Neural cell (in vitro differentiated cells): Measurements from ENCODE around the gene EFNA4. TPM values are rescaled to one million over a fixed set of nuclear protein-coding genes. Genes with fewer than 3 reads are reported as not detected.

ENCODE experiments used
- H2AFZ ChIP-seq: fragments of 200-600, 300-800 bp; sonication (generic), shearing (Covaris generic); 2 replicates; pipeline ENCODE4 v1.6.0; 2014; ENCODE audit warnings: low read depth, mild to moderate bottlenecking, antibody characterized with exemption, low read length, moderate library complexity
- H3F3A ChIP-seq: fragments of 200-600 bp; shearing (Covaris generic); 2 replicates; pipeline ENCODE4 v1.6.1; 2016; ENCODE audit warnings: mild to moderate bottlenecking, moderate library complexity, mixed read lengths, antibody characterized with exemption, low read length; ENCODE audit not compliant: insufficient read depth, poor library complexity, severe bottlenecking
- H3K27ac ChIP-seq: fragments of 200-600, 300-800 bp; sonication (generic), shearing (Covaris generic); 2 replicates; pipeline ENCODE4 v1.5.1; 2014; ENCODE audit warnings: mild to moderate bottlenecking, low read length, moderate library complexity
- H3K27me3 ChIP-seq: fragments of 300-800, 200-600 bp; sonication (generic), shearing (Covaris generic); 2 replicates; pipeline ENCODE4 v1.6.0; 2014; ENCODE audit warnings: mild to moderate bottlenecking, low read depth, low read length, moderate library complexity; ENCODE audit not compliant: insufficient read depth
- H3K36me3 ChIP-seq: fragments of 300-800, 200-600 bp; sonication (generic), shearing (Covaris generic); 2 replicates; pipeline ENCODE4 v1.5.1; 2014; ENCODE audit warnings: mild to moderate bottlenecking, antibody characterized with exemption, low read length, moderate library complexity; ENCODE audit not compliant: insufficient read depth
- H3K4me2 ChIP-seq: fragments of 300-800, 200-600 bp; sonication (generic), shearing (Covaris generic); 2 replicates; pipeline ENCODE4 v1.6.0; 2014; ENCODE audit warnings: mild to moderate bottlenecking, low read length
- H3K4me3 ChIP-seq: fragments of 300-800, 200-600 bp; sonication (generic), shearing (Covaris generic); 2 replicates; pipeline ENCODE4 v1.5.1; 2014; ENCODE audit warnings: mild to moderate bottlenecking, low read length, moderate library complexity
- H3K79me2 ChIP-seq: fragments of 200-600 bp; shearing (Covaris generic); replicated peaks from 2 replicates; pipeline ENCODE4 v1.6.0; 2014; ENCODE audit warnings: mild to moderate bottlenecking, low read length, moderate library complexity; ENCODE audit not compliant: insufficient read depth
- H3K9ac ChIP-seq: fragments of 300-800, 200-600 bp; sonication (generic), shearing (Covaris generic); 2 replicates; pipeline ENCODE4 v1.6.1; 2016; ENCODE audit warnings: mild to moderate bottlenecking, low read length, mixed read lengths
- H3K9me2 ChIP-seq: fragments of 200-600 bp; shearing (Covaris generic); 2 replicates; pipeline ENCODE4 v1.6.1; 2016; ENCODE audit warnings: mild to moderate bottlenecking, low read length, mixed read lengths; ENCODE audit not compliant: insufficient read depth
- H3K9me3 ChIP-seq: fragments of 200-600, 300-800 bp; sonication (generic), shearing (Covaris generic); 2 replicates; pipeline ENCODE4 v1.6.1; 2016; ENCODE audit warnings: mild to moderate bottlenecking, mixed run types, low read length, moderate library complexity, mixed read lengths
- H4K20me1 ChIP-seq: fragments of 200-600 bp; shearing (Covaris generic); 2 replicates; pipeline ENCODE4 v1.6.1; 2016; ENCODE audit warnings: mild to moderate bottlenecking, mixed run types; ENCODE audit not compliant: insufficient read depth
- EP300 ChIP-seq: fragments of 450-650 bp; conservative IDR thresholded peaks from 2 replicates; pipeline ENCODE4 v1.6.1; 2014; ENCODE audit warnings: antibody characterized with exemption, mild to moderate bottlenecking, moderate library complexity; ENCODE audit not compliant: poor library complexity, severe bottlenecking
- EZH2 ChIP-seq: fragments of 200-600, 300-800 bp; shearing (Covaris generic), sonication (generic); IDR thresholded peaks from 2 replicates; pipeline ENCODE4 v1.6.1; 2014; ENCODE audit warnings: antibody characterized with exemption, low read length, borderline replicate concordance, mild to moderate bottlenecking; ENCODE audit not compliant: insufficient read depth, poor library complexity, severe bottlenecking
- MXI1 ChIP-seq: fragments of 450-650 bp; conservative IDR thresholded peaks from 2 replicates; pipeline ENCODE4 v1.6.1; 2014; ENCODE audit warnings: antibody characterized with exemption, mild to moderate bottlenecking; ENCODE audit not compliant: poor library complexity, severe bottlenecking
- POLR2AphosphoS5 ChIP-seq: IDR thresholded peaks from 2 replicates; pipeline ENCODE4 v1.6.1; 2012
- RAD21 ChIP-seq: fragments of 450-650 bp; conservative IDR thresholded peaks from 2 replicates; pipeline ENCODE4 v1.6.1; 2014; ENCODE audit warnings: antibody characterized with exemption, mild to moderate bottlenecking, moderate library complexity
- SMC3 ChIP-seq: fragments of 450-650 bp; conservative IDR thresholded peaks from 2 replicates; pipeline ENCODE4 v1.6.1; 2014; ENCODE audit warnings: antibody characterized with exemption, mild to moderate bottlenecking, moderate library complexity; ENCODE audit not compliant: poor library complexity
- TAF1 ChIP-seq: IDR thresholded peaks from 2 replicates; pipeline ENCODE4 v1.6.1; 2012; ENCODE audit warnings: low read depth
- polyA plus RNA-seq: library from polyadenylated mRNA; depleted of rRNA; stranded (reverse); fragments of >200 nt; gene quantifications from 2 replicates; pipeline ENCODE4 v1.2.3, GENCODE V29; 2014
- TF ChIP-seq, protein P1 (sequence below): fragments of 450-650 bp; IDR thresholded peaks from 2 replicates; pipeline ENCODE4 v1.5.1; 2014; ENCODE audit warnings: antibody characterized with exemption, mild to moderate bottlenecking, moderate library complexity; ENCODE audit not compliant: poor library complexity, severe bottlenecking
- TF ChIP-seq, protein P2 (sequence below): IDR thresholded peaks from 2 replicates; pipeline ENCODE4 v1.6.1; 2012; ENCODE audit warnings: borderline replicate concordance

Gene EFNA4
- polyA plus RNA-seq, 1 donor from 2014 or later: 1.2 TPM

DNA sequence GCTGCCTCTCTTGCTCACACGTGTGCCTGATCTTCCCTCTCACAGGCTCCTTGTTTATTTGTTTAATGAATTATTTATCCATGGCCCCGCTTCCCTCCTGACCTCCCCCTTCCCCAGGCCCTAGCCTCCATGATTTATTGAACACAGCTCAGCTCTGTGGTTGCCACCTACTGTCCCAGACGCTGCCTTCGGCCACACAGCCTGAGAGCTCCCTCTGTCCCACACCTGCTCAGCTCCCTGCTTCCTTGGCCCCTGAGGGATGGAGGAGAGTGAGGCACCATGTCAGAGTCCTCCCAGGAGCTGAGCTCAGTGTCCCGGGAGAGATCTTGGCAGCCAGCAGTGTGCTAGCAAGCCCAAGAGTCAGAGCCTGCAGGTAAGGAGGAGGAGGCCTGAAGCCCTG is 12.0 kb downstream of the EFNA4 start:
- Histone ChIP-seq H3K36me3 (no peaks in the 10 kb centered on the region), H3K27me3 (no peaks in the 10 kb centered on the region)

DNA sequence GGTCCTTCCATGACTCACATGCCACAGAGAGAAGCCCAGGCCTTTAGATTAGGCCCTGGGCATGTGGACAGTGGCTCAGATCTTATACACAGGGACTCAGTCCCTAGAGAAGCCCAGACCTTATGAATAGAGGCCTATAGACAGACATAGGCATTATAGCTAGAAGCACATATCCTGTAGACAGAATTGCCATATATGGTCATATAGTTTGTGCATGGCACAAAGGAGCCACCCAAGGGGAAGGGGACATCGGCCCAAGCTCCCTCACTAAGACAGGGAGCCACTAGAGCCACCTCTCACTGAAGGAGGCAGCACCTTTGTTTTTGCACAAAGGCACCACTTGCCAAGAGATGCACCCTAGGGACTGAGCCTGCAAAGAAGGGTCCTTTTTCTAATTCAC is 12.8 kb downstream of the EFNA4 start:
- Histone ChIP-seq H3K27me3 (no peaks in the 10 kb centered on the region), H2AFZ (no peak overlapping the region), H3K79me2 (peaks cover 5% of the 10 kb centered on the region), H3K36me3 (no peaks in the 10 kb centered on the region), H3K4me3 (no peak overlapping the region), H4K20me1 (peaks cover 4% of the 10 kb centered on the region), H3F3A (peaks cover 4% of the 10 kb centered on the region), H3K27ac (no peak overlapping the region), H3K9me3 (no peaks in the 10 kb centered on the region), H3K9ac (no peak overlapping the region), H3K9me2 (no peaks in the 10 kb centered on the region), H3K4me2 (no peak overlapping the region)
- TF ChIP-seq EZH2: no peak
- no peak for TF ChIP-seq TAF1
- TF ChIP-seq MXI1: no peak
- TF ChIP-seq RAD21: no peak
- TF ChIP-seq, protein P1, sequence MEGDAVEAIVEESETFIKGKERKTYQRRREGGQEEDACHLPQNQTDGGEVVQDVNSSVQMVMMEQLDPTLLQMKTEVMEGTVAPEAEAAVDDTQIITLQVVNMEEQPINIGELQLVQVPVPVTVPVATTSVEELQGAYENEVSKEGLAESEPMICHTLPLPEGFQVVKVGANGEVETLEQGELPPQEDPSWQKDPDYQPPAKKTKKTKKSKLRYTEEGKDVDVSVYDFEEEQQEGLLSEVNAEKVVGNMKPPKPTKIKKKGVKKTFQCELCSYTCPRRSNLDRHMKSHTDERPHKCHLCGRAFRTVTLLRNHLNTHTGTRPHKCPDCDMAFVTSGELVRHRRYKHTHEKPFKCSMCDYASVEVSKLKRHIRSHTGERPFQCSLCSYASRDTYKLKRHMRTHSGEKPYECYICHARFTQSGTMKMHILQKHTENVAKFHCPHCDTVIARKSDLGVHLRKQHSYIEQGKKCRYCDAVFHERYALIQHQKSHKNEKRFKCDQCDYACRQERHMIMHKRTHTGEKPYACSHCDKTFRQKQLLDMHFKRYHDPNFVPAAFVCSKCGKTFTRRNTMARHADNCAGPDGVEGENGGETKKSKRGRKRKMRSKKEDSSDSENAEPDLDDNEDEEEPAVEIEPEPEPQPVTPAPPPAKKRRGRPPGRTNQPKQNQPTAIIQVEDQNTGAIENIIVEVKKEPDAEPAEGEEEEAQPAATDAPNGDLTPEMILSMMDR: no peak
- no peak for TF ChIP-seq EP300
- TF ChIP-seq, protein P2, sequence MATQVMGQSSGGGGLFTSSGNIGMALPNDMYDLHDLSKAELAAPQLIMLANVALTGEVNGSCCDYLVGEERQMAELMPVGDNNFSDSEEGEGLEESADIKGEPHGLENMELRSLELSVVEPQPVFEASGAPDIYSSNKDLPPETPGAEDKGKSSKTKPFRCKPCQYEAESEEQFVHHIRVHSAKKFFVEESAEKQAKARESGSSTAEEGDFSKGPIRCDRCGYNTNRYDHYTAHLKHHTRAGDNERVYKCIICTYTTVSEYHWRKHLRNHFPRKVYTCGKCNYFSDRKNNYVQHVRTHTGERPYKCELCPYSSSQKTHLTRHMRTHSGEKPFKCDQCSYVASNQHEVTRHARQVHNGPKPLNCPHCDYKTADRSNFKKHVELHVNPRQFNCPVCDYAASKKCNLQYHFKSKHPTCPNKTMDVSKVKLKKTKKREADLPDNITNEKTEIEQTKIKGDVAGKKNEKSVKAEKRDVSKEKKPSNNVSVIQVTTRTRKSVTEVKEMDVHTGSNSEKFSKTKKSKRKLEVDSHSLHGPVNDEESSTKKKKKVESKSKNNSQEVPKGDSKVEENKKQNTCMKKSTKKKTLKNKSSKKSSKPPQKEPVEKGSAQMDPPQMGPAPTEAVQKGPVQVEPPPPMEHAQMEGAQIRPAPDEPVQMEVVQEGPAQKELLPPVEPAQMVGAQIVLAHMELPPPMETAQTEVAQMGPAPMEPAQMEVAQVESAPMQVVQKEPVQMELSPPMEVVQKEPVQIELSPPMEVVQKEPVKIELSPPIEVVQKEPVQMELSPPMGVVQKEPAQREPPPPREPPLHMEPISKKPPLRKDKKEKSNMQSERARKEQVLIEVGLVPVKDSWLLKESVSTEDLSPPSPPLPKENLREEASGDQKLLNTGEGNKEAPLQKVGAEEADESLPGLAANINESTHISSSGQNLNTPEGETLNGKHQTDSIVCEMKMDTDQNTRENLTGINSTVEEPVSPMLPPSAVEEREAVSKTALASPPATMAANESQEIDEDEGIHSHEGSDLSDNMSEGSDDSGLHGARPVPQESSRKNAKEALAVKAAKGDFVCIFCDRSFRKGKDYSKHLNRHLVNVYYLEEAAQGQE: no peak
- no peak for TF ChIP-seq SMC3
- no peak for TF ChIP-seq POLR2AphosphoS5

More for the DNA sequence above, 12.0 kb downstream of the EFNA4 start:
- Histone ChIP-seq H3K79me2 (peaks cover 5% of the 10 kb centered on the region), H3K9me3 (no peaks in the 10 kb centered on the region), H3K4me2 (no peak overlapping the region), H3K27ac (no peak overlapping the region), H3K4me3 (no peak overlapping the region), H3K9me2 (no peaks in the 10 kb centered on the region), H3F3A (no peaks in the 10 kb centered on the region), H4K20me1 (no peaks in the 10 kb centered on the region), H2AFZ (no peak overlapping the region), H3K9ac (no peak overlapping the region)
- no peak for TF ChIP-seq MXI1
- no peak for TF ChIP-seq EZH2
- TF ChIP-seq TAF1: no peak
- TF ChIP-seq POLR2AphosphoS5: no peak
- TF ChIP-seq, protein P1: no peak
- TF ChIP-seq RAD21: no peak
- TF ChIP-seq EP300: no peak
- TF ChIP-seq, protein P2: no peak
- no peak for TF ChIP-seq SMC3
